ENCODE data around the gene THAP3.
A peak's percentile ranks its signal among the peaks of the same experiment; 100 is the strongest.
"Not testable (repeated sequence)": the region's sequence is repeated elsewhere in the genome, so short reads cannot be mapped to it uniquely, and the experiment has no call there.

Gene THAP3

DNA sequence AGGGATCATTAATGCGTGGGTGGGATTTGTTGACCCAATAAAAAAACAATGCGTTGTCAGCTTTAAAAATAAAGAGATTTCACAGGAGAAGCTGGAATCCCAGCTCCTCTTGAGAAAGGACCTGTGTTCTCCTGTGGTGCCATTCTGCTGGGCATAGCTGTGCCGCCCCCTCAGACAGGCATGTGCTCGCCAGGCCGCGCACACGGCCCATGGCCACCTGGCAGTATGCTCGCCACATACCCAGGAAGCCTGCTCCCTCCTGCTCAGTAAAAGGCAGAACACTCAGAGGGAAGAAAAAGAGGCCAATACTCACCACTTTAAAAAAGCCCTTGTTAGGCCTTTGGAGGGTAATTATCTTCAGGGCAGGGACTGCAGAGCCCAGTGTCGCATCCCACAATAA, 13.1 kb downstream of the THAP3 start:
- no peak overlapping the region for H3K4me3 ChIP-seq (replicated peaks; ENCODE audit: low read depth, low read length)
- DNase-seq (ENCODE audit: low read depth): no peak
- no peak for TF ChIP-seq CTCF (IDR thresholded peaks at IDR 0.05; ENCODE audit: low read length, missing control alignments)

DNA sequence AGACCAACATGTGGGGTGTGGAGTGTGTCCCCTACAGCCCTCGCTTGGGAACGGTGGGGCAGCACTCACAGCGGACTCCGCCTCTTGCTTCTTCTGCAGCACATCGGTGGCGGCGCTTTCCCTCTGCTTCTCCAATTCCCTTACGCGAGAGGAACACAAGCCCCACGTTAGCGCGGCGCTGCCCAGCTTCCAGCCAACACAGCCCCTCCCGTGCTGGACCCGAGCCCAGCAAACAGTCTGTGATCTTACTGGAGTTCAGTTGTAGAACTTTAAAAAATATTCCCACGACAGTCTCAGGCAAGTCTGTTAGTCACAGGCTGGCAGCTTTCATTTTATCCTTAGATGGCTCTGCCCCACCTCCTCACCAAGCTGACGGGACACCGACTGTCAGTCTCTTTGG, 13.6 kb downstream of the THAP3 start:
- H3K4me3 ChIP-seq (replicated peaks; ENCODE audit: low read depth, low read length): no peak overlapping the region
- no peak for TF ChIP-seq CTCF (IDR thresholded peaks at IDR 0.05; ENCODE audit: low read length, missing control alignments)
- DNase-seq (ENCODE audit: low read depth): peak; percentile 66

GRCh38 chr1:6640867-6641266, 16.2 kb downstream of the THAP3 start:
- not testable (repeated sequence) for DNase-seq (ENCODE audit: low read depth); H3K4me3 ChIP-seq (replicated peaks; ENCODE audit: low read depth, low read length)

DNA sequence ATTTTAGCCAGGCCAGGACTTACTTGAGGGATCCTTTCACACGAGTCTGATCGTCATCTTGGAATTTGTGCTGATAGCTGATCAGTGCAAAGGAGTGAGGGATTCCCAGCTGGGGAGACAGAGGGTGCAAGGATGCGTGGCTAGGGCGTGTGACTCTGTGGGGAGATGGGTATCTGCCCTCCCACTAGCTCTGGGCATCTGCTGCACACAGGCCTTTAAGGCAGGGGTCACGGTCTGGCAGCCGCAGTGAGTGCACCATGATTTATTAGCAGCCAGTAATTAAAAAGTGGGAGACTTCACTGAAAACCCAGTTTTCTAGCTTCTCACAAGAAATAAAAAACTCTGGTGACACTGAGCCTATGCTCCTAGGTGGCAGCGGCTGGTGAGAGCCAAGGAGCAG, 20.4 kb downstream of the THAP3 start:
- DNase-seq (ENCODE audit: low read depth): no peak
- H3K4me3 ChIP-seq (replicated peaks; ENCODE audit: low read depth, low read length): no peak overlapping the region
- no peak for TF ChIP-seq CTCF (IDR thresholded peaks at IDR 0.05; ENCODE audit: low read length, missing control alignments)

GRCh38 chr1:6646499-6647148, 22.0 kb downstream of the THAP3 start:
- TF ChIP-seq CTCF (IDR thresholded peaks at IDR 0.05; ENCODE audit: low read length, missing control alignments): peak; percentile 62
- DNase-seq (ENCODE audit: low read depth): peak; percentile 72
- H3K4me3 ChIP-seq (replicated peaks; ENCODE audit: low read depth, low read length): no peak overlapping the region

GRCh38 chr1:6648556-6648955, 23.9 kb downstream of the THAP3 start:
- DNase-seq (ENCODE audit: low read depth): no peak
- TF ChIP-seq CTCF (IDR thresholded peaks at IDR 0.05; ENCODE audit: low read length, missing control alignments): no peak
- H3K4me3 ChIP-seq (replicated peaks; ENCODE audit: low read depth, low read length): no peak overlapping the region

- TF ChIP-seq CTCF (IDR thresholded peaks at IDR 0.05; ENCODE audit: low read length, missing control alignments): no peak
- DNase-seq (ENCODE audit: low read depth): no peak
- no peak overlapping the region for H3K4me3 ChIP-seq (replicated peaks; ENCODE audit: low read depth, low read length)
These were observed 27.2 kb downstream of the THAP3 start for GRCh38 chr1:6651909-6652308.

All from fibroblast of pulmonary artery (primary cell).